ENCODE measurements around the gene PUSL1. TPM values are rescaled to one million over a fixed set of nuclear protein-coding genes. Genes with fewer than 3 reads are reported as not detected.
A peak's percentile ranks its signal among the peaks of the same experiment; 100 is the strongest.

Gene PUSL1
- total and polyA plus RNA-seq, 2 of the 13 experiments (the other 11 are each of a cell fraction or from before 2014, with no cell fraction given): 8.3 to 22.2 TPM

DNA sequence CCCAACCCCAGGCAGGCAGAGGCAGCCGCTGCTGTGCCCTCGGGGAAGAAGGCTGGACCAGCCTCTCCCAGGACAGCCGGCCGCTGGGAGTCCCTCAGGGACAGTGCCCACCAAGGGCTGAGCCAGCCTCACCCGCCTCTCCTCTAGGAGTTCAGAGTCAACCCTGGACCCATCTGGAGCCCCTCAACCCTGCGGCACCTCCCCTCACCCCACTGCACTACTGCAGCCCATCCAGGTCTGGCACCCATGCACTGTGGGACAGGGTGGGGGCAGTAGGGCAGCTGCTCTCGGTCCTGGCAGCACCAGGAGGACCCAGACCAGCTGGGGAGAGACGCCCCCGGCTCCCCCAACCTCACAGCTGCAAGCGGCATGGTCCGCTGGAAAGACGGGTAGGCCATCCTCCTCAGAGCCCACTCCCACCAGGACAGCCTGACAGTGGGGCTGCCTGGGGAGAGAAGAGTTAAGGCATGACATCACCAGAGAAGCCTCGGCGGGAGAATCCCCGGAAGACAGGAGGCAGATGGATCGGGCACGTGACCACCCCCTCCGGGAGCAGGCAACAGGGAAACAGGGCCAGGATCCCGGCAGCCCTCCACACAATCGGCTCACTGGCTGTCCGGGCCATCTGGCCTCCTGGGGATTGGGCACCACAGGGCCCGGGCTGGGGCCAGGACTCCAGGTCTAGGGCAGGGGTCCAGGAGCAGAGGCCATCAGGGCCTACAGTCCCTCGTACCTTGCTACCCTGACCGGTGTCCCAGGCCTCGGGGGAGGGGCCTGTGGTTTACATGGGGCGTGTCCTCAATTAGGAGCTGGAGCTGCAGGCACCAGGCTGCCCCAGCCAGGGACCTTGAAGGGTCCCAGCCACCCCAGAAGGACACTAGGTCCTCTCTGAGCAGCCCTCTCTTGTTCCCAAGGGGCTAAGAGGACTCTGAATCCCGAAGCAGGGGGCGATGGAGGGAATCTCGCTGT, 3.8 kb upstream of the PUSL1 start (continued):
- TF ChIP-seq MED13 (CRISPR knock-in tag; IDR thresholded peaks at IDR 0.05) (no peak), PRMT3 (CRISPR knock-in tag; IDR thresholded peaks at IDR 0.05; ENCODE audit: borderline replicate concordance, low read depth) (no peak), ZNF496 (CRISPR knock-in tag; IDR thresholded peaks at IDR 0.05; ENCODE audit: insufficient replicate concordance) (no peak)

DNA sequence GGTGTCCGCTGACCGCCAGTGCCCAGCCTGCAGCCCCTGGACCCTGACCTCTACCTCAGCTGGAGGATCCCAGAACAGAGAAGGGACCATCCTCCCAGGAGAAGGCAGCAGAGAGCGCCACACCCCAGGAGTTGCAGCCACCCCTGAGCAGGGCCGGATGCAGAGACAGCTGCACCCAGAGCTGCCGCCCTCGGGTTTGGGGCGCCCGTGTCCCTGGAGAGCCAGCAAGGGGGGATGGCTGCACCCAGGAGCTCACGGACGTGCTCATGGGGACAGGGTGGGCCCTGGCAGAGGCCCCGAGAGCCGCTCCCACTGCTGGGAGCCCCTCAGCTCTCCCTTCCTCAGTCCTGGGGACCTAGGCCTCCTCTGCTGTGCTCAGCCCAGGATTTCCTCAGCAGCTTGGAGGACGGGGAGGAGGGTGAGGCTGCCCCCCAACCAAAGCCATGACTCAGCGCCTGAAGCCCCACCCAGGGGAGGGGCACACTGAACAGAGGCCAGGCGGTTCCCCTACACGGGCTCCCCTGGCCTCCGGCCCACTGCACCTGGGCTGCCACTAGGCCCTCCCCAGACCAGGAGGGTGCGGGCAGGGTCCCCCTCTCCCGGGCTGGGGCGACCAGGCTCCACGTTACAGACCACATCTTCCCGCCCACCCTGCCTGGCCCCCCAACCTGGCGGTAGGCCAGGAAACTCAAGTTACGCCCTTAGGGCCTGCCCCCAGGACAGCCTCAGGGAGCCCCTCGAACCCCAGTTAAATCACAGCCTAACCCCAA, 2.9 kb upstream of the PUSL1 start:
- CTCF ChIA-PET (ENCODE audit: low intra/inter-chr PET ratio, low total read pairs): no interaction called here
- in situ Hi-C loops (cut with HindIII; ENCODE audit: extremely low pct_ligation_motif_present, low pct_unique_long_range_greater_than_20kb): no loop called here
- POLR2A ChIA-PET: interaction anchor here (0.5 to 2.0 kb wide), 10 partner anchors 11 to 181 kb away, joined by 3 to 11 read pairs (median 4); partner anchors contain the start of genes AURKAIP1, TAS1R3 and UBE2J2
- Histone ChIP-seq H4K20me1 (ENCODE audit: insufficient read depth, low read length) (no peaks in the 10 kb centered on the region; the same call in 1 of the 2 replicates), H3K27ac (ENCODE audit: extremely low read length, insufficient read depth, low read length) (peak overlapping the region; percentile 79), H3K36me3 (replicated peaks in 1 of 2; ENCODE audit: control insufficient read depth in 1 of 2, insufficient read depth in 2 of 2, low read length in 2 of 2) (peaks cover 2 to 8% of the 10 kb centered on the region in 2 experiments; a peak in 1 of 5 replicates), H2AFZ (ENCODE audit: low read length) (no peak overlapping the region), H3K4me2 (ENCODE audit: low read depth, low read length) (peak overlapping the region; percentile 98), H3K9ac (ENCODE audit: insufficient read depth, low read depth, low read length) (peak overlapping the region; percentile 88), H3K9me3 (ENCODE audit: low read length) (no peaks in the 10 kb centered on the region), H3K4me3 (replicated peaks in 1 of 3; ENCODE audit: insufficient read depth in 1 of 3, low read depth in 2 of 3, low read length in 3 of 3) (peak overlapping the region; percentile 77 to 93 (median 91)), H3K79me2 (ENCODE audit: insufficient read depth, low read length) (peaks cover 15% of the 10 kb centered on the region), H3K27me3 (ENCODE audit: control insufficient read depth in 1 of 2, insufficient read depth in 2 of 2, low read length in 2 of 2) (no peaks in the 10 kb centered on the region), H3K4me1 (ENCODE audit: insufficient read depth, low read length) (peaks cover 41% of the 10 kb centered on the region)
- FAIRE-seq (no peak), DNase-seq (ENCODE audit: low spot score) (peak; percentile 74), ATAC-seq (peak; percentile 45)
- intact Hi-C loops (cut with micrococcal nuclease; ENCODE audit: unreplicated experiment): no loop called here
- BruUV-seq (replicated peaks): TSS peak; percentile 52
- 5% methylated on average over 10 of the region's 25 CpGs for WGBS (ENCODE audit: low lambda C conversion rate)
- TF ChIP-seq, protein P1, sequence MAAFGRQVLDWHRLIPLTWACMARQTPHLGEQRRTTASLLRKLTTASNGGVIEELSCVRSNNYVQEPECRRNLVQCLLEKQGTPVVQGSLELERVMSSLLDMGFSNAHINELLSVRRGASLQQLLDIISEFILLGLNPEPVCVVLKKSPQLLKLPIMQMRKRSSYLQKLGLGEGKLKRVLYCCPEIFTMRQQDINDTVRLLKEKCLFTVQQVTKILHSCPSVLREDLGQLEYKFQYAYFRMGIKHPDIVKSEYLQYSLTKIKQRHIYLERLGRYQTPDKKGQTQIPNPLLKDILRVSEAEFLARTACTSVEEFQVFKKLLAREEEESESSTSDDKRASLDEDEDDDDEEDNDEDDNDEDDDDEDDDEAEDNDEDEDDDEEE (CRISPR knock-in tag; IDR thresholded peaks at IDR 0.05): peak; percentile 22; the same call in 1 of the 2 replicates
- no peak for TF ChIP-seq ASH2L (IDR thresholded peaks at IDR 0.05; ENCODE audit: insufficient read length, low read depth, low read length)
- TF ChIP-seq HDAC2 (CRISPR knock-in tag; IDR thresholded peaks at IDR 0.05): peak; percentile 18
- TF ChIP-seq NFIC (IDR thresholded peaks at IDR 0.05; ENCODE audit: low read length): no peak
- peak; percentile 56; the same call in 1 of the 2 replicates for TF ChIP-seq CAMTA2 (CRISPR knock-in tag; IDR thresholded peaks at IDR 0.05; ENCODE audit: borderline replicate concordance)
- peak; percentile 42; the same call in 1 of the 2 replicates for TF ChIP-seq EED (CRISPR knock-in tag; IDR thresholded peaks at IDR 0.05)
- TF ChIP-seq, protein P2, sequence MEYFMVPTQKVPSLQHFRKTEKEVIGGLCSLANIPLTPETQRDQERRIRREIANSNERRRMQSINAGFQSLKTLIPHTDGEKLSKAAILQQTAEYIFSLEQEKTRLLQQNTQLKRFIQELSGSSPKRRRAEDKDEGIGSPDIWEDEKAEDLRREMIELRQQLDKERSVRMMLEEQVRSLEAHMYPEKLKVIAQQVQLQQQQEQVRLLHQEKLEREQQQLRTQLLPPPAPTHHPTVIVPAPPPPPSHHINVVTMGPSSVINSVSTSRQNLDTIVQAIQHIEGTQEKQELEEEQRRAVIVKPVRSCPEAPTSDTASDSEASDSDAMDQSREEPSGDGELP (IDR thresholded peaks at IDR 0.05; ENCODE audit: borderline replicate concordance, low read depth): peak; percentile 77; the same call in 1 of the 2 replicates
- 0 out of 4 replicates have a peak, but pooled peaks of 1 of the 2 experiments have one; percentile 30 for TF ChIP-seq POLR2A (IDR thresholded peaks at IDR 0.05; ENCODE audit: insufficient read depth in 1 of 2, low read depth in 2 of 2, low read length in 2 of 2)
- TF ChIP-seq SP5 (CRISPR knock-in tag; IDR thresholded peaks at IDR 0.05; ENCODE audit: borderline replicate concordance, low read depth): peak; percentile 67; the same call in 1 of the 2 replicates
- peak; percentile 56; the same call in 1 of the 2 replicates for TF ChIP-seq MAFG (CRISPR knock-in tag; IDR thresholded peaks at IDR 0.05)
- TF ChIP-seq ZNF232 (CRISPR knock-in tag; IDR thresholded peaks at IDR 0.05; ENCODE audit: borderline replicate concordance): peak; percentile 16; the same call in 1 of the 2 replicates
- no peak for TF ChIP-seq ZNF260 (CRISPR knock-in tag; IDR thresholded peaks at IDR 0.05; ENCODE audit: borderline replicate concordance, low read depth)
- peak; percentile 45 for TF ChIP-seq STAG1 (CRISPR knock-in tag; IDR thresholded peaks at IDR 0.05)
- TF ChIP-seq, protein P3, sequence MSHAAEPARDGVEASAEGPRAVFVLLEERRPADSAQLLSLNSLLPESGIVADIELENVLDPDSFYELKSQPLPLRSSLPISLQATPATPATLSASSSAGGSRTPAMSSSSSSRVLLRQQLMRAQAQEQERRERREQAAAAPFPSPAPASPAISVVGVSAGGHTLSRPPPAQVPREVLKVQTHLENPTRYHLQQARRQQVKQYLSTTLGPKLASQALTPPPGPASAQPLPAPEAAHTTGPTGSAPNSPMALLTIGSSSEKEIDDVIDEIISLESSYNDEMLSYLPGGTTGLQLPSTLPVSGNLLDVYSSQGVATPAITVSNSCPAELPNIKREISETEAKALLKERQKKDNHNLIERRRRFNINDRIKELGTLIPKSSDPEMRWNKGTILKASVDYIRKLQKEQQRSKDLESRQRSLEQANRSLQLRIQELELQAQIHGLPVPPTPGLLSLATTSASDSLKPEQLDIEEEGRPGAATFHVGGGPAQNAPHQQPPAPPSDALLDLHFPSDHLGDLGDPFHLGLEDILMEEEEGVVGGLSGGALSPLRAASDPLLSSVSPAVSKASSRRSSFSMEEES (CRISPR knock-in tag; IDR thresholded peaks at IDR 0.05): no peak

Measured in HepG2 (cell line).